NB4 (cell line): Measurements from ENCODE around the gene LAMP1.

ENCODE experiments used
- CTCF ChIP-seq: IDR thresholded peaks from one replicate; pipeline ENCODE4 v1.5.1; 2012; ENCODE audit warnings: low read depth, low read length
- MAX ChIP-seq: IDR thresholded peaks from 2 replicates; pipeline ENCODE4 v1.6.1; 2011; ENCODE audit warnings: low read depth, low read length

- TF ChIP-seq CTCF (no peak), MAX (no peak)
These were observed 1.3 kb upstream of the LAMP1 start for GRCh38 chr13:113295776-113296175.
